HepG2 (cell line): Measurements from ENCODE around the gene ANKRD53. TPM values are rescaled to one million over a fixed set of nuclear protein-coding genes. Genes with fewer than 3 reads are reported as not detected.

Experiments used
- AHR ChIP-seq: IDR thresholded peaks from 2 replicates; pipeline ENCODE4 v1.6.1; 2018; ENCODE audit warnings: missing genetic modification reagents, missing compliant biosample characterization
- BORCS8-MEF2B ChIP-seq: sonication (generic); formaldehyde crosslinking; IDR thresholded peaks from 2 replicates; pipeline ENCODE4 v1.8.0; 2022; ENCODE audit warnings: mild to moderate bottlenecking, missing genetic modification reagents
- BRD4 ChIP-seq: sonication (generic); formaldehyde crosslinking; IDR thresholded peaks from 2 replicates; pipeline ENCODE4 v1.4.0; 2020; ENCODE audit warnings: missing genetic modification reagents
- EP300 ChIP-seq, 3 experiments: sonication (generic) in 1 of 3; formaldehyde crosslinking in 1 of 3; IDR thresholded peaks; 2 replicates each; pipeline versions ENCODE4 v1.5.1 to v1.6.1; 2011 to 2020; ENCODE audit warnings: low read depth in 2 of 3, low read length in 2 of 3, borderline replicate concordance in 1 of 3, improper control_type of control experiment in 1 of 3, mild to moderate bottlenecking in 1 of 3, missing genetic modification reagents in 1 of 3, moderate library complexity in 1 of 3
- FLYWCH1 ChIP-seq: sonication (generic); formaldehyde crosslinking; IDR thresholded peaks from 2 replicates; pipeline ENCODE4 v1.8.1; 2023; ENCODE audit warnings: mild to moderate bottlenecking, missing genetic modification reagents
- IKZF4 ChIP-seq: sonication (generic); formaldehyde crosslinking; IDR thresholded peaks from 2 replicates; pipeline ENCODE4 v1.5.1; 2020; ENCODE audit warnings: borderline replicate concordance, mild to moderate bottlenecking, low read depth, missing genetic modification reagents; ENCODE audit errors: not compliant biosample characterization
- KAT8 ChIP-seq: IDR thresholded peaks from 2 replicates; pipeline ENCODE4 v1.6.1; 2016; ENCODE audit warnings: missing genetic modification reagents, missing compliant biosample characterization
- NBN ChIP-seq: fragments of 450-650 bp; conservative IDR thresholded peaks from 2 replicates; pipeline ENCODE4 v1.6.1; 2017
- POGK ChIP-seq: sonication (generic); formaldehyde crosslinking; conservative IDR thresholded peaks from 2 replicates; pipeline ENCODE4 v1.8.0; 2022; ENCODE audit warnings: mild to moderate bottlenecking, moderate library complexity, missing genetic modification reagents
- SAP130 ChIP-seq: IDR thresholded peaks from 2 replicates; pipeline ENCODE4 v1.6.1; 2016; ENCODE audit warnings: low read depth
- SUZ12 ChIP-seq: fragments of 150-350 bp; IDR thresholded peaks from 2 replicates; pipeline ENCODE4 v1.6.1; 2014; ENCODE audit warnings: low read depth, low read length
- YEATS2 ChIP-seq: sonication (generic); formaldehyde crosslinking; IDR thresholded peaks from 2 replicates; pipeline ENCODE4 v1.4.0; 2020; ENCODE audit warnings: missing genetic modification reagents, borderline replicate concordance
- ZC3H13 ChIP-seq: sonication (generic); formaldehyde crosslinking; IDR thresholded peaks from 2 replicates; pipeline ENCODE4 v1.8.1; 2023; ENCODE audit warnings: mild to moderate bottlenecking, missing genetic modification reagents, moderate library complexity
- ZIK1 ChIP-seq: sonication (generic); formaldehyde crosslinking; IDR thresholded peaks from 2 replicates; pipeline ENCODE4 v1.5.0; 2020; ENCODE audit warnings: mild to moderate bottlenecking, low read depth, missing genetic modification reagents, borderline replicate concordance
- ZNF281 ChIP-seq: sonication (generic); formaldehyde crosslinking; IDR thresholded peaks from 2 replicates; pipeline ENCODE4 v1.4.0; 2020; ENCODE audit warnings: missing genetic modification reagents, borderline replicate concordance
- ZNF441 ChIP-seq: sonication (generic); formaldehyde crosslinking; IDR thresholded peaks from 2 replicates; pipeline ENCODE4 v1.7.0; 2021; ENCODE audit warnings: missing genetic modification reagents, borderline replicate concordance
- ZNF503 ChIP-seq: sonication (generic); formaldehyde crosslinking; IDR thresholded peaks from 2 replicates; pipeline ENCODE4 v1.4.0; 2020; ENCODE audit warnings: missing genetic modification reagents
- ZNF550 ChIP-seq: sonication (generic); formaldehyde crosslinking; IDR thresholded peaks from 2 replicates; pipeline ENCODE4 v1.4.0; 2020; ENCODE audit warnings: mild to moderate bottlenecking, missing genetic modification reagents, borderline replicate concordance
- ZNF580 ChIP-seq: IDR thresholded peaks from 2 replicates; pipeline ENCODE4 v1.6.1; 2016; ENCODE audit warnings: low read depth, borderline replicate concordance
- ZNF605 ChIP-seq: sonication (generic); formaldehyde crosslinking; IDR thresholded peaks from 2 replicates; pipeline ENCODE4 v1.8.0; 2022; ENCODE audit warnings: mild to moderate bottlenecking, missing genetic modification reagents
- ZNF724P ChIP-seq: sonication (generic); formaldehyde crosslinking; IDR thresholded peaks from 2 replicates; pipeline ENCODE4 v1.8.0; 2022; ENCODE audit warnings: missing genetic modification reagents, borderline replicate concordance
- ZNF761 ChIP-seq: sonication (generic); formaldehyde crosslinking; conservative IDR thresholded peaks from 2 replicates; pipeline ENCODE4 v1.4.0; 2020; ENCODE audit warnings: mild to moderate bottlenecking, missing genetic modification reagents
- ZNF782 ChIP-seq: sonication (generic); formaldehyde crosslinking; IDR thresholded peaks from 2 replicates; pipeline ENCODE4 v1.4.0; 2020; ENCODE audit warnings: missing genetic modification reagents, mild to moderate bottlenecking, borderline replicate concordance
- ZNF878 ChIP-seq: sonication (generic); formaldehyde crosslinking; IDR thresholded peaks from 2 replicates; pipeline ENCODE4 v1.8.1; 2023; ENCODE audit warnings: mild to moderate bottlenecking, missing genetic modification reagents, moderate library complexity
- polyA plus RNA-seq, 8 experiments: library from polyadenylated mRNA; depleted of rRNA in 3 of 8; stranded (reverse) in 7 of 8; unstranded in 1 of 8; fragments of >200 nt; fragmentation: Illumina TruSeq in 4 of 8; extraction: Trizol in 4 of 8; gene quantifications; 2 replicates each; pipeline versions ENCODE4 v1.2.1 to v1.2.3, GENCODE V29; 2011 to 2016; ENCODE audit warnings: low read depth in 4 of 8, missing spikeins in 1 of 8, mixed read lengths in 1 of 8; ENCODE audit not compliant: insufficient read depth in 1 of 8
- total RNA-seq, 5 experiments: library from RNA; depleted of rRNA; stranded (reverse); fragments of >200 nt; fragmentation: Illumina TruSeq; extraction: Trizol; gene quantifications; 2 replicates each; pipeline ENCODE4 v1.2.3, GENCODE V29; 2016; ENCODE audit warnings: low read depth in 1 of 5

ANKRD53 gene
- total and polyA plus RNA-seq, 2 of the 13 experiments (the other 11 are each of a cell fraction or from before 2014, with no cell fraction given) = 0.15 TPM; not detected in 1

- no peak for TF ChIP-seq ZNF441 (CRISPR knock-in tag)
- TF ChIP-seq ZNF724P (CRISPR knock-in tag) = no peak
- TF ChIP-seq ZIK1 (CRISPR knock-in tag) = no peak
- TF ChIP-seq EP300 (IDR thresholded peaks at IDR 0.05; ENCODE audit: low read depth in 2 of 2, low read length in 2 of 2) = no peak
- no peak for TF ChIP-seq EP300 (CRISPR knock-in tag; IDR thresholded peaks at IDR 0.05; ENCODE audit: borderline replicate concordance)
- no peak for TF ChIP-seq ZNF503 (CRISPR knock-in tag)
- TF ChIP-seq ZNF878 (CRISPR knock-in tag) = no peak
- no peak for TF ChIP-seq IKZF4
- no peak for TF ChIP-seq ZNF550 (CRISPR knock-in tag)
- no peak for TF ChIP-seq FLYWCH1 (CRISPR knock-in tag)
- TF ChIP-seq POGK (CRISPR knock-in tag) = no peak
- no peak for TF ChIP-seq ZC3H13 (CRISPR knock-in tag)
- no peak for TF ChIP-seq SAP130 (CRISPR knock-in tag)
- TF ChIP-seq ZNF782 (CRISPR knock-in tag) = no peak
- TF ChIP-seq ZNF281 (CRISPR knock-in tag) = no peak
- TF ChIP-seq AHR = no peak
- no peak for TF ChIP-seq NBN
- no peak for TF ChIP-seq ZNF761 (CRISPR knock-in tag)
- TF ChIP-seq SUZ12 = no peak
- TF ChIP-seq ZNF580 (CRISPR knock-in tag) = no peak
- no peak for TF ChIP-seq BRD4
- 0 out of 2 replicates have a peak, but pooled peaks have one; percentile 73 for TF ChIP-seq BORCS8-MEF2B (CRISPR knock-in tag)
- no peak for TF ChIP-seq ZNF605 (CRISPR knock-in tag)
- no peak for TF ChIP-seq YEATS2 (CRISPR knock-in tag)
- 0 out of 2 replicates have a peak, but pooled peaks have one; percentile 11 for TF ChIP-seq KAT8 (CRISPR knock-in tag)
Observed at GRCh38 chr2:70999362-70999761, 20.9 kb downstream of the ANKRD53 start (continued).
